HG03469 (cell line): ENCODE results near the gene JADE2.
"Not testable (repeated sequence)": the region's sequence is repeated elsewhere in the genome, so short reads cannot be mapped to it uniquely, and the experiment has no call there.

Source experiments
- ATAC-seq: cut with Tn5 transposase; IDR thresholded peaks from one replicate; pipeline ENCODE4 v1.9.1; 2021; ENCODE audit warnings: mild to moderate bottlenecking, moderate library complexity, moderate number of reproducible peaks; ENCODE audit not compliant: unreplicated experiment

The JADE2 gene

DNA sequence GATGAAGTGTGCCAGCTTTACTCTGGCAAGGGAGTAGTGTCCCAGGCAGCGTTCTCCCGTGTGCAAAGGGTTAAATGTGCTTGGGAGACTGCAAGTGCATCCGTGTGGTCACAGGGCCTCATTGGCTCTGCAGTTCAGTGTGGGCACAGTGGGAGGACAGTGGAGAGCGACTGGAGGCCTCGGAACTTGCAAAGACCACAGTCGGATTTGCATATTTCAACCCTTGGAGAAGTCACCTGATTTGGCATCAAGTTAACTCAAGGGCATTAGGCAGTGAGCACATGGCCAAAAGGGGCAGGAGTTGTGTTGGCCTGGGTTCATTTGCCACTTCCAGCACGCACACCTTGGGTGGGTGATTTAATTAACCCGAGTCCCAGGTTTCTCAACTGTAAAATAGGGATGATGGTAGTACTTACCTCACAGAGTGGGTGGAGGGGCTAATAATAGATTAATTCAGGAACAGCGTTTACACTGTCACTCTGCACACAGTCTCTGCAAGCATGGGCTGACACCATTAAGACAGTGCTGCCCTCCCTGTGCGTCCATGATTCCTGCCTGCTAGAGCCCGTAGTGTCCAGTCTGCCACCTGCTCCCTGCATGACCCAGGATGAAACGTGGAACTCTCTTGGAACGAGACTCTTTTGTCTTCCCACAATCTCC, 22.7 kb downstream of the JADE2 start:
- no peak for ATAC-seq

DNA sequence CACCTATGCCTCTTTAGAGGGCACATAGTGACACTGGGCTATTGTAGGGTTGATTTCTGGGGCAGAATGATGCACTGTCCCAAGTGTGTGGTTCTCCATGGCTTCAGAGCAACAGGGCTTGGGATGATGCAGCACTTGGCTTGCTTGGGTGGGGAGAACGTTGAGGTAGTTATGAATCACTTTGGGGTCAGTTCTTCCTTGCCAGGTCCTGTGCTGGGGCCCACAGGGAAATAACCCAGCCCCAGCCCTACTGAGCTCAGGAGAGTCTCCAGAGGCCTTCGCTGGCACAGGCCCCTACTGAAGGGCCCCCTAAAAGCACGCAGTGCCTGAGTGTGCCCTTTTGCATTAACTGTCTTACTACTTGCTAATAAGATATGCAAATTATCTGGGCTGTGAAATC, 24.2 kb downstream of the JADE2 start:
- ATAC-seq: no peak

DNA sequence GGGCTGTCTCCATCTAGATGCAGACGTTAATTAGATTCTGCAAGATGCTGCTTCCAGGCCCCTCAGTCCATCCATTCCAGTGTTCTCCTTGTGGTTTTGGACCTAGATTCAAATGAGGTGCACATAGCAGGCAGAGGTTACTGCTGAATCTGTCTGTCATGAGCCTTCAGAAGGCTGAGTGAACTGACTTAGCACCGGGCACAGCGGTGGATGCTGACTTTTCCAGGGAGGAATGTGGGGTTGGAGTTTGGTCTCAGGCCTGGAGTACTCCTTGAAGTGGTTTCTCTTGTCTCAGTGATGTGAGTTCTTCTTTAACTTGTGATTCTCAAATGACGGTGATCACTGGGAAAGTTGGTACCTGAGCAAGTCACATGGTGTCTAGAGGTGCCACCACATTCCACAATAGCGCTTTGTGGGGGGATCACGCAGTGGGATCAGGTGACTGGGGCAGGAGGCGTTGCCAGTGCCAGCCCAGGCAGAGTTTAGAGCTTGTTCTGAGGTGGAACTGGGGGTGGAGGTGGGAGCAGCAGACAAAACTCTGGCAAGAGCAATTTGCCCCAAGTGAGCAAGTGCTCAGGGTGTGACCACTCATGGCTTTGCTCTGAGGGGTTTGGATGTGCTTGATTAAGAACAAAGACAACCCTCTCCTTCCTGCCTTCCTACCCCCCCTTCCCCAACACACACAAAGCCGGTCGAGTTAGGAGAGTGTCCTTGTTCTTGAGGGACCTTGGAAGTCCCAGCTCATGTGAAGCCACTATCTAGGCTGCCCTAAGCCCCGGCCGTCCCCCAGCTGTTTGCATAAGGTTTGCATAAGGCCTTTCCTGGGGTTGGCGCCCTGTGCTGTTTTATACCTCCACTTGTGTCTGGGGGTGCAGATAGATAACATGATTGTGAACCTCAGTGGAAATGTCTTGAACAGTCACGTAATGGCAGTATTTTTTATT, 25.1 kb downstream of the JADE2 start:
- ATAC-seq: no peak

DNA sequence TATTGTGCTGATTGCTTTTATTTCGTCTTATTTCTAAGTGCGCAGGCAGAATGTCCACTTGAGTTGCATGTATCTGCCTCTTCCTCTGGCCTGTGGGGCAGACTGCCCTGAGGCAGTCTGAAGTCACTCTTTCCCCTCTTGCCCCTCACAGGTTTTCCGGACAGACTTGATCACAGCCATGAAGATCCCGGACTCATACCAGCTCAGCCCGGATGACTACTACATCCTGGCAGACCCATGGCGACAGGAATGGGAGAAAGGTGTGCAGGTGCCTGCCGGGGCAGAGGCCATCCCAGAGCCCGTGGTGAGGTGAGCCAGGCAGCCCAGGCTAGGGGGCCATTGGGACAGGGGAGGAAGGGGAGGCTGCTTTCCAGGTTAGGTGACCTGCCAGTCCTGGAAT, 26.4 kb downstream of the JADE2 start:
- no peak for ATAC-seq

DNA sequence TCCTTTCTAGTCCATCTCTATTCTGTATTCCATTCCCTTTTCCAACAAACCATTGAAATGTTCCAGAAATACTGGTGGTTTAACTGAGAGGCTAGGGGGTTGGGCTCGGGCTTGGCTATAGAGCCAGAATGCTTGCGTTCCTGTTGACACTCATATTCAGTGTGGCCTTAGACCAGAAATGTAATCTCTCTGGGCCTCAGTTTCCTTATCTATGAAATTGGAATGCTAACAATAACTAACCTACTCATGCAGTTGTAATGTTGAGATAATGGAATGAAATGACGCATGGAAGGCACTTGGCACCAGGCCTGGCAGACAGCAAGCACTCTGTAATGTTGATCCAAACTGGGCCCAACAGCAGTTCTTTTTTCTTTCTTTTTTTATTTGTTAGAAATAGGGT, 26.8 kb downstream of the JADE2 start:
- ATAC-seq: no peak

DNA sequence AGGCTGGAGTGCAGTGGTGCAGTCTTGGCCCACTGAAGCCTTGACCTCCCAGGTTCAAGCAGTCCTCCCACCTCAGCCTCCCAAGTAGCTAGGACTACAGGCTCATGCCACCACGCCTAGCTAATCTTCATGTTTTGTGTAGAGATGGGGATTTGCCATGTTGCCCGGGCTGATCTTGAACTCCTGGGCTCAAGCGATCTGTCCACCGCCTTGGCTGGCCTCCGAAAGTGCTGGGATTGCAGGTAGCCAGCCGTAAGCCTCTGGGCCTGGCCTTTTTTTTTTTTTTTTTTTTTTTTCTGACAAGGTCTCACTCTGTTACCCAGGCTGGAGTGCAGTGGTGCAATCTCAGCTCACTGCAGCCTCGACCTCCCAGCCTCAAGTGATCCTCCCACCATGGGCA, 27.2 kb downstream of the JADE2 start:
- ATAC-seq: not testable (repeated sequence)

DNA sequence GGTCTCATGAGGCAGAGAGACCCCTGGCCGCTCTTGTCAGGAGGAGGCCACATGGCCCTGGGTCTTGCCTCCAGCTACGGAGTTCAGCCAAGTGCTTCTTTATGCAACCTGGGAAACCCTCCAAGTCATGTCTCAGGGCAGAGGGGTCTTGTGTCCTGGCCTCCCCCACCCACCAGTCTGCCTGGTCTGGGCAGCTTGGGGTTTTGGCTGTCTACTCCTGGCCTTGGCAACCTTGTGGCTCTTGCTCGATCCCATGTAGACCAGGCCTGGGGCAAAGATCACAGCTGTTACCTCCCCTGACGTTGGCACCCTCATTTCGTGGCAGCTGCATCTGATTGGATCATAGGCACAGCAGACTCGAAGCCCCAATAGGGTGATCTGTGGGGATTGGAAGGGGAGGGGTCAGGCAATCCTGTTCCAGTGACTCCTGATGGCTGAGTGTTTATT, 28.4 kb downstream of the JADE2 start:
- no peak for ATAC-seq

DNA sequence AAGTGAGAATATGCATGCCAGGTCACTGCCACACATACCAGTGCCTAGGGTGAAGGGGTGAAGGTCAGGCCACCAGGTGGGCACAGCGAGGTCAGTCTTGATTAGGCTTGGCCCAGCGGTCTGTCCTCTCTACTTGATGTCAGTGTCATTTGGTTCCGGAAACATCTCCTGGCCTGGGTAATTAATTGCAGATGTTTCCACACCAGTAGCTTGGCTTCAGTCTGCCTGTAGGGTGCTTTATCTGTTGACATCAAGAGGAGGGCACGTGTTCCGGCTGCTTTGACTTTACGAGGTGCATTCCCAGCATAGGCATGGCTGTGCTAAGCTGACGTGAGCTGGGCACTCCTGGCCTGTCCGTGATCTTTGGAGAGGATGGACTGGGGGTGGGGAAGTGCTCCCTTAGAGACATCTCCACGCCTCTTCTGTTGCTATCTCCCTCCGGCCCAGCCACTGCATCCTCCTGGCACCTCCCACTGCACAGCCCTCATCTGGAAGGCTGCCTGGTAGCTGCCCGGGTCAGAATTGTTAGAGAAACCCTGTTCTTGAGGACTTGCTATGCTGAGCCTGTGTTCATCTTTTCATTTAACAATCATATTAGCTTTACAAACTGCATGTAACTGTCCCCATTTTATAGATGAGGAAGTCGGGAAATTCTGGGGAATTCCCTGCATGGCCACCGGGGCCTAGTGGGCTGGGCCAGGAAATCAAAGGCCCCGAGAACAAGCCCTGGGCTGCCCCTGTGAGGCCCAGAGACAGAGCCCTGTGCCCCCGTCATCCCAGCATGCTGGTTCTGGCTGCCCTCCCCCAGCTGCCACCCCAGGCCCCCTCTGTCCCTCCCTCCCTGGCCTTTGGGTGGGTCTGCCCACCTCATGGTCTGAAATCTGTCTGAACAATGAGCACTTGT, 29.1 kb downstream of the JADE2 start:
- peak; percentile 34 for ATAC-seq

DNA sequence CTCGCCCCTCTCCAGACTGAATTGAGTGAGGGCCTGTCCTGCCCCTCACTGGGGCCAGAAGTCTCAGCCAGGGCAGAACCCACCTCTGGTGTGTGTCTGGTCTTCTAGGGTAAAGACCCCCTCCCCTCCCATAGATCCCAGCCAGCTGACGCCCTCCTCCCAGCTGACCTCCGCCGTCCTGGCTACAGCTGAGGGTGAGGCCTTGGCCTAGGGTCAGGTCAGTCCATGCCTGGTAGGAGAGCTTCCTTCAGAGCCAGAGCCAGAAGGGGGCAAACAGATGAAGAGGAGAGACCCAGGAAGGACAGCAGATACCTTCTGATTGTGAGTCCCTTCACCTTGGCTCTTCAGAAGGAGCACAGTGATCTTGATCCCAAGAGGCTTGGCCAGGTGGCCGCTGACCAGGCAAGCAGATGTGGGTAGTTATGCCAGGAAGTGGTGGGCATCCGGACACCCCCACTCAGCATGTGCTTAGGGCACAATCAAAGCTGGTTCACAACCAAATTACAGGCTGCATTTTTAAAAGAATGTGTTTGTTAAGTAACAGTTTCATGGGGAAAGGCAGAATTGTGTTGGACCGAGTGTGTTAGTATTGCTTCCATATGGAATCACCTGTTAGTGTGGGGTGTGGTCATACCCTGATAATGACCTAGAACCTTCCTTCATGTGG, 29.9 kb downstream of the JADE2 start:
- ATAC-seq: no peak

DNA sequence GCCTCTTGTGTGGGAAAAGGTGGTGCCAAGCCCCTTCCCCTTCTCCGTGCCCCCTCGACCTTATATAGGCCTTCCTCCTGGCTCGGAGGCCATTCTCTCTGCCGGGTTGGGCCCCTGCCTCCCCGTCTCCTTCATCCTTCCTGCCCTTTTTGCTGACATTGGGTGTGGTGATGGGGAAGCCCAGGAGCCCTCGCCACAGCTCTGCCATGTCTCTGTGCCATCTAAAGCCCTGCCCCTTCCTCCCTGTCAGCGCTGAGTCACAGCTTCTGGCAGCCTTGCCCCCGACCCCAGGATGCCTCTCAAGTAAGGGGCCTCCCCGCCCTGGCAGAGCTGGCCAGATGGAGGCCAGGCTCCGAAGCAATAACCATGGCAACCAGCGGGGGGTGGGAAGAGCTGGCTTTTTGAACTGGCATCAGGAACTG, 30.4 kb downstream of the JADE2 start:
- ATAC-seq: no peak

DNA sequence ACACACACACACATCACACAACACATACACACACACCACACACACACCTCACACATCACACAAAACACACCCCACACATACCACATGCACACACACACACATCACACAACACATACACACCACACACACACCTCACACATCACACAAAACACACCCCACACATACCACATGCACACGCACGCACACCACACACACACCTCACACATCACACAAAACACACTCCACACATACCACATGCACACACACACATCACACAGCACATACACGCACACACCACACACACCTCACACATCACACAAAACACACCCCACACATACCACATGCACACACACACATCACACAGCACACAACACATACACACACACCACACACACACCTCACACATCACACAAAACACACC, 31.1 kb downstream of the JADE2 start:
- ATAC-seq: not testable (repeated sequence)

DNA sequence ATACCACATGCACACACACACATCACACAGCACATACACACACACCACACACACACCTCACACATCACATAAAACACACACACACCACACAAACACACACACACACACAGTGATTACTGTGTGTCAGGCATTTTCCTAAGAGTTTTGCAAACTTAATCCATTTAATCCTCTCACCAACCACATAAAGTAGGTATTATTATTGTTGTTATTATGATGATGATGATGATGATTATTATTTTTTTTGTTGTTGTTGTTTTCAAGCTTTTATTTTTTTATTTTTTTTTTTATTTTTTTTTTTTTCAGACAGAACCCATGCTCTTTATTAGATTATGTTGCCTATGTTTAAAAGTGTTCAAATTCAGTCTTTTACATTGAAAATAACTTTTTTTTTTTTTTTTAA, 31.5 kb downstream of the JADE2 start:
- no peak for ATAC-seq

DNA sequence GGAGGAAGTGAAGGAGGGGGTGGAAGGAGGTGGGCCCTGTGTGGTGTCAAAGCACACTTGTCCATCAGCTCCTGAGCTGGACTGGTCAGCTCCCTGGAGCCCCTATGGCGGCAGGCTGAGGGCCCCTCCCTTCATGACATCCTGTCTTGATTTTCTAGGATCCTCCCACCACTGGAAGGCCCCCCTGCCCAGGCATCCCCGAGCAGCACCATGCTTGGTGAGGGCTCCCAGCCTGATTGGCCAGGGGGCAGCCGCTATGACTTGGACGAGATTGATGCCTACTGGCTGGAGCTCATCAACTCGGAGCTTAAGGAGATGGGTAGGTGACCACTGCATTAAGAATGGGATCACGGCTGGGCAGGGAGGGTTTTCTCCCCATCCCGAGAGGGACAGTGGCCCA, 34.2 kb downstream of the JADE2 start:
- no peak for ATAC-seq

DNA sequence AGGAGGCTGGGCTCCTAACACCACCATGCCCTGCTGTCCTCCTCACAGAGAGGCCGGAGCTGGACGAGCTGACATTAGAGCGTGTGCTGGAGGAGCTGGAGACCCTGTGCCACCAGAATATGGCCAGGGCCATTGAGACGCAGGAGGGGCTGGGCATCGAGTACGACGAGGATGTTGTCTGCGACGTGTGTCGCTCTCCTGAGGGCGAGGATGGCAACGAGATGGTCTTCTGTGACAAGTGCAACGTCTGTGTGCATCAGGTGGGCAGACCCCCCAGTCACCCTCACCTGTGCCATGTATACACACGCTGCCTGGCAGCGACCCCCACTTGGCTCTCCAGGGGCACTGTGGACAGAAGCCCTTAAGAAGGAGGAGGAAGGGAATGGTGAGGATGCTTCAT, 35.2 kb downstream of the JADE2 start:
- ATAC-seq: no peak

DNA sequence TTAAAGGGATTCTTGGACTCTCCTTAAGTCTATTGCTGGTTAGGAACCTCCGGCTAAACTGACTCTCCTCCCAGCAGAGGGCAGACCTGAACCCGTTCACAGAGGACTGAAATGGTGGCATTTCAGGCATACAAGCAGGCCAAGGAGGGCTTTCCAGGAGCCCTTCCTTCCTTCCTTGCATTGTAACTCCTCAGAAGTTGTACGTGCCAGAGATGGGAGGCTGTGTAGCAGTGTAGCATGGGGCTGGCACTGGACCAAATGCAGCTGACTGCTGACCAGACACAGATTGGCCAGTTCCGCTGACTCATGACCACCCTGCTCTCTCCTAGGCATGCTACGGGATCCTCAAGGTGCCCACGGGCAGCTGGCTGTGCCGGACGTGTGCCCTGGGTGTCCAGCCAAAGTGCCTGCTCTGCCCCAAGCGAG, 36.4 kb downstream of the JADE2 start:
- no peak for ATAC-seq

DNA sequence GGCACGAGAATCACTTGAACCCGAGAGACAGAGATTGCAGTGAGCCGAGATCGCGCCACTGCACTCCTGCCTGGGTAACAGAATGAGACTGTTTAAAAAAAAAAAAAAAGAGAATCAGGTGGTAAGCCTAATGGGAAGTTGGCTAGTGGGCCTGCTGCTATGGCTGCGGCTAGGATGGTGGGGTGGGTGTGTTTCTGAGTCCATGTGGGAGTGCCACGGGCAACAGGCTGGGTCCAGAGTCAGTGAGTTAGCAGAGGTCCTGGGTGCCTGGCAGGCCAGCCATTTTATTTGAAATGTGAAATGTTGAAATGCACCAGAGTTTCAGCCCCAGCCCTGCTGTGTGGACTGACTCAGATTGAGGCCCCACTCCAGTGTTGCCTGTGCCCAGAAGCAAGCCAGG, 37.8 kb downstream of the JADE2 start:
- ATAC-seq: no peak

DNA sequence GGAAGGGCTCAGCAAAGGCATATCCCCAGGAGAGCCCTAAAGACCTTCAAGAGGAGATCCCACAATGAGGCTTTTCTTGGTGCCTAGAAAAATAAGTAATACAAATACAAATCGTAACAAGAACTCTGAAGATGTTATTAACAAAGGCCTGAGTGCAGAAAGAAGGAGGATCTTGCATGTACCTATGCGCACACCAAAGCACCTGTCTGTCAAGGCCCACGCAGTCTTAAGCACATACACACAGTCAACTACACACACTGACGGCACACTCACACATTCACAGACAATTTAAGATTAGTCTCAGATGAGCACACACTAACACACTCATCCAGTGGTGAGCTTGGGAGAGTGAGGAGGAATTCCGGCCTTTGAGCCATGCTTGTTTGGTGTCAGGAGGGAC, 38.5 kb downstream of the JADE2 start:
- no peak for ATAC-seq

DNA sequence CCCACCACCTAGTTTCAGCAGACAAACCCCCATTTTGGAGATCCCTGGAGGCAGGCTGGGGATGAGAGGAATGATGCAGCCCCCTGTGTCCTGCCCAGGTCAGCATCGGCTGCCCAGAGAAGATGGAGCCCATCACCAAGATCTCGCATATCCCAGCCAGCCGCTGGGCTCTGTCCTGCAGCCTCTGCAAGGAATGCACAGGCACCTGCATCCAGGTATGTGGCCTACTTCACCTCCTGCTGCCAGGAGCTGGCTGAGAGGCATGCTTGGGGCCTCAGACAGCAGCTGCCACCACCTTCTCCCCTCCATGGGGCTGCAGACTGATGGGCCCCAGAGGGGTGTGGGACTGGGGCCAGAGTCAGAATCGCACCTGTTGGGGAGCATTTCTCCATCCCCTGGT, 38.9 kb downstream of the JADE2 start:
- ATAC-seq: no peak

DNA sequence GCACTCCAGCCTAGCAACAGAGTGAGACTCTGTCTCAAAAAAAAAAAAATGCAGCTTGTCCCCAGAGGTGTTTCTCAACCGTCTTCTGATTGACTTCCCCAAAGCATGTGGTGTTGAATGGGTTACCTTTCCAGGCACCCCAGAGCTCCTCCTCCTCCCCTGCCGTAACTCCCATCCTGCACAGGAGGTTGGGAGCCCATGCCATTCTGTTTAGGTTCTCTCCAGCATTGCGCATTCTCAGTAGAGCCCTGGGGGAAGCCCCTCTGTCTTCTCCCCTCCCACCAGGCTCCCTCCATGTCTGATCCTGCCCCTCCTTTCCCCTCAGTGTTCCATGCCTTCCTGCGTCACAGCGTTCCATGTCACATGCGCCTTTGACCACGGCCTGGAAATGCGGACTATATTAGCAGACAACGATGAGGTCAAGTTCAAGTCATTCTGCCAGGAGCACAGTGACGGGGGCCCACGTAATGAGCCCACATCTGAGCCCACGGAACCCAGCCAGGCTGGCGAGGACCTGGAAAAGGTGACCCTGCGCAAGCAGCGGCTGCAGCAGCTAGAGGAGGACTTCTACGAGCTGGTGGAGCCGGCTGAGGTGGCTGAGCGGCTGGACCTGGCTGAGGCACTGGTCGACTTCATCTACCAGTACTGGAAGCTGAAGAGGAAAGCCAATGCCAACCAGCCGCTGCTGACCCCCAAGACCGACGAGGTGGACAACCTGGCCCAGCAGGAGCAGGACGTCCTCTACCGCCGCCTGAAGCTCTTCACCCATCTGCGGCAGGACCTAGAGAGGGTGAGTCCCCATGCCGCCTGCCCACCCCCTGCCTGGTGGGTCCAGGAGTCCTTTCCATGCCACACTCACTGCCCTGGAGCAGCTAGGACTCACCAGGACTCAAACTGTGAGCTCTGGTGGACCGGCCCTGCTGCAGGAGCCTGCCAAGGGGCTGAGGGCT, 40.6 kb downstream of the JADE2 start:
- no peak for ATAC-seq
